GM21723 (cell line): ENCODE measurements around the gene AEN.

ENCODE experiments used
- ATAC-seq: cut with Tn5 transposase; IDR thresholded peaks from one replicate; pipeline ENCODE4 v1.9.1; 2021; ENCODE audit warnings: mild to moderate bottlenecking, moderate library complexity; ENCODE audit not compliant: unreplicated experiment

Gene AEN

GRCh38 chr15:88649286-88649733 is 28.2 kb downstream of the AEN start:
- ATAC-seq, result peak; percentile 62

- ATAC-seq, result no peak
Observed at GRCh38 chr15:88649753-88650551, 28.8 kb downstream of the AEN start.

- no peak for ATAC-seq
Observed at GRCh38 chr15:88650556-88650955, 29.4 kb downstream of the AEN start.

GRCh38 chr15:88651136-88651732 is 30.1 kb downstream of the AEN start:
- ATAC-seq, result no peak

GRCh38 chr15:88651971-88652370 is 30.8 kb downstream of the AEN start:
- no peak for ATAC-seq

- no peak for ATAC-seq
Observed at GRCh38 chr15:88652456-88653199, 31.5 kb downstream of the AEN start.

GRCh38 chr15:88653200-88654064 is 32.3 kb downstream of the AEN start:
- ATAC-seq, result no peak

- no peak for ATAC-seq
Observed at GRCh38 chr15:88654430-88655102, 33.4 kb downstream of the AEN start.

GRCh38 chr15:88655103-88655553 is 34.0 kb downstream of the AEN start:
- ATAC-seq, result no peak

- ATAC-seq, result no peak
Observed at GRCh38 chr15:88655800-88656488, 34.8 kb downstream of the AEN start.

- ATAC-seq, result peak; percentile 95
Observed at GRCh38 chr15:88656760-88657221, 35.7 kb downstream of the AEN start.

- no peak for ATAC-seq
Observed at GRCh38 chr15:88657326-88658069, 36.4 kb downstream of the AEN start.

GRCh38 chr15:88658070-88658965 is 37.2 kb downstream of the AEN start:
- no peak for ATAC-seq

GRCh38 chr15:88658972-88659931 is 38.1 kb downstream of the AEN start:
- no peak for ATAC-seq

GRCh38 chr15:88661041-88661700 is 40.0 kb downstream of the AEN start:
- ATAC-seq, result no peak
